ENCODE results near the gene HSP90AB1. TPM values are rescaled to one million over a fixed set of nuclear protein-coding genes. Genes with fewer than 3 reads are reported as not detected.

The HSP90AB1 gene
- total and polyA plus RNA-seq, 2 of the 8 experiments (the other 6 are each of a cell fraction or from before 2014, with no cell fraction given): 1,564 to 2,297 TPM

- Histone ChIP-seq H3K9me3 (ENCODE audit: insufficient read depth in 2 of 2, low read depth in 1 of 2, low read length in 1 of 2) (no peaks in the 10 kb centered on the region), H3K36me3 (ENCODE audit: control insufficient read depth in 2 of 4, insufficient read depth in 4 of 4, low read length in 3 of 4) (peaks cover 20 to 53% (median 42%) of the 10 kb centered on the region in 4 experiments), H2AK5ac (ENCODE audit: low read depth, low read length) (no peak overlapping the region), H2BK15ac (ENCODE audit: low read length) (no peak overlapping the region), H3K9ac (replicated peaks in 1 of 4; ENCODE audit: extremely low read depth in 1 of 4, low read depth in 3 of 4, low read length in 3 of 4) (0 out of 7 replicates have a peak overlapping the region, but pooled peaks of 1 of the 4 experiments have one; percentile 5), H2BK12ac (ENCODE audit: low read depth, low read length) (no peak overlapping the region), H2BK120ac (replicated peaks; ENCODE audit: low read depth, low read length) (no peak overlapping the region), H3K4ac (replicated peaks; ENCODE audit: insufficient read length, low read depth, low read length) (no peak overlapping the region), H2BK5ac (ENCODE audit: low read depth, low read length) (no peak overlapping the region), H4K91ac (replicated peaks; ENCODE audit: insufficient read length, low read length) (no peak overlapping the region), H3K23me2 (ENCODE audit: low read depth, low read length) (peaks cover 11% of the 10 kb centered on the region), H2AFZ (ENCODE audit: low read length) (no peak overlapping the region), H3K4me2 (ENCODE audit: insufficient read depth in 1 of 2, low read depth in 2 of 2, low read length in 2 of 2) (no peak overlapping the region), H3K27me3 (replicated peaks in 1 of 4; ENCODE audit: control insufficient read depth in 3 of 4, extremely low read depth in 1 of 4, insufficient read depth in 3 of 4, low read length in 3 of 4) (peaks cover 0 to 4% (median 1%) of the 10 kb centered on the region in 4 experiments; a peak in 3 of 7 replicates), H3K27ac (ENCODE audit: low read depth, low read length) (no peak overlapping the region), H3K4me3 (ENCODE audit: extremely low read depth in 1 of 4, insufficient read depth in 2 of 4, low read depth in 3 of 4, low read length in 4 of 4) (no peak overlapping the region), H4K8ac (ENCODE audit: extremely low read depth, insufficient read depth, low read length) (no peak overlapping the region), H3K4me1 (replicated peaks in 1 of 4; ENCODE audit: control insufficient read depth in 3 of 4, insufficient read depth in 4 of 4, low read length in 3 of 4) (peaks cover 0 to 9% (median 4%) of the 10 kb centered on the region in 4 experiments; a peak in 3 of 7 replicates), H3K14ac (ENCODE audit: insufficient read length) (no peak overlapping the region), H3K56ac (replicated peaks; ENCODE audit: insufficient read length, low read depth, low read length) (no peak overlapping the region), H2BK20ac (ENCODE audit: low read length) (no peak overlapping the region), H3K79me2 (ENCODE audit: control insufficient read depth in 1 of 2, insufficient read depth in 2 of 2, low read length in 2 of 2) (no peaks in the 10 kb centered on the region), H3K79me1 (ENCODE audit: low read depth, low read length) (no peaks in the 10 kb centered on the region), H3K18ac (ENCODE audit: extremely low read depth, low read length) (no peak overlapping the region), H4K20me1 (replicated peaks in 1 of 2; ENCODE audit: control insufficient read depth in 1 of 2, insufficient read depth in 2 of 2, low read length in 2 of 2) (peaks cover 2 to 3% of the 10 kb centered on the region in 2 experiments), H3K23ac (ENCODE audit: insufficient read length) (no peak overlapping the region), H4K5ac (ENCODE audit: insufficient read length, low read depth, low read length) (no peak overlapping the region)
- POLR2A ChIA-PET (ENCODE audit: partially characterized antibody): interaction anchor here (1.0 to 10.4 kb wide), 11 partner anchors 5 to 67 kb away, joined by 3 to 102 read pairs (median 4); partner anchors contain the start of genes AARS2, SLC35B2 and TMEM151B
- no peak for DNase-seq (ENCODE audit: low read depth in 1 of 2, low spot score in 2 of 2)
- CTCF ChIA-PET (ENCODE audit: partially characterized antibody): interaction anchor here (1.3 to 13.9 kb wide), 8 partner anchors 8 to 59 kb away, joined by 4 to 330 read pairs (median 35); partner anchors contain the start of genes AARS2, NFKBIE and TMEM151B
- no peak for FAIRE-seq
- WGBS, 2 experiments (ENCODE audit: extremely low coverage in 1 of 2, insufficient coverage in 1 of 2, insufficient read length in 1 of 2, insufficient replicate concordance in 2 of 2, low coverage in 1 of 2, low lambda C conversion rate in 2 of 2, missing lambda C conversion rate in 1 of 2): 96% methylated on average over 14 of the region's 14 CpGs; no CpG with 5 or more reads in 1 of the 2 experiments
- no peak for TF ChIP-seq SP4 (IDR thresholded peaks at IDR 0.05; ENCODE audit: low read length)
- TF ChIP-seq TCF12 (IDR thresholded peaks at IDR 0.05; ENCODE audit: low read depth, low read length): no peak
- TF ChIP-seq CREB1 (IDR thresholded peaks at IDR 0.05): no peak
- TF ChIP-seq RFX5 (IDR thresholded peaks at IDR 0.05; ENCODE audit: borderline replicate concordance, low read depth, low read length): no peak
- TF ChIP-seq GTF2F1 (IDR thresholded peaks at IDR 0.05; ENCODE audit: borderline replicate concordance, low read depth, low read length): no peak
- TF ChIP-seq BCL11A (IDR thresholded peaks at IDR 0.05; ENCODE audit: low read depth in 2 of 2, low read length in 2 of 2): no peak
- TF ChIP-seq MAX (IDR thresholded peaks at IDR 0.05): no peak
These were observed 55.1 kb downstream of the HSP90AB1 start for GRCh38 chr6:44301782-44302564.
